ENCODE measurements around the gene TPPP3. TPM values are rescaled to one million over a fixed set of nuclear protein-coding genes. Genes with fewer than 3 reads are reported as not detected.
A peak's percentile ranks its signal among the peaks of the same experiment; 100 is the strongest.

The TPPP3 gene
- total RNA-seq, 1 experiment from 2014 or later = 0.80 TPM

- peak overlapping the region; percentile 76 for H3K4me3 ChIP-seq (ENCODE audit: insufficient read depth, low read depth, low read length)
- DNase-seq = no peak
- H3K36me3 ChIP-seq (replicated peaks; ENCODE audit: control insufficient read depth, insufficient read depth, low read length) = no peaks in the 10 kb centered on the region; the same call in 1 of the 2 replicates
- peaks cover 22% of the 10 kb centered on the region for H3K27me3 ChIP-seq (ENCODE audit: control insufficient read depth, insufficient read depth, low read length)
Measured at GRCh38 chr16:67430504-67430976, 37.2 kb upstream of the TPPP3 start.

DNA sequence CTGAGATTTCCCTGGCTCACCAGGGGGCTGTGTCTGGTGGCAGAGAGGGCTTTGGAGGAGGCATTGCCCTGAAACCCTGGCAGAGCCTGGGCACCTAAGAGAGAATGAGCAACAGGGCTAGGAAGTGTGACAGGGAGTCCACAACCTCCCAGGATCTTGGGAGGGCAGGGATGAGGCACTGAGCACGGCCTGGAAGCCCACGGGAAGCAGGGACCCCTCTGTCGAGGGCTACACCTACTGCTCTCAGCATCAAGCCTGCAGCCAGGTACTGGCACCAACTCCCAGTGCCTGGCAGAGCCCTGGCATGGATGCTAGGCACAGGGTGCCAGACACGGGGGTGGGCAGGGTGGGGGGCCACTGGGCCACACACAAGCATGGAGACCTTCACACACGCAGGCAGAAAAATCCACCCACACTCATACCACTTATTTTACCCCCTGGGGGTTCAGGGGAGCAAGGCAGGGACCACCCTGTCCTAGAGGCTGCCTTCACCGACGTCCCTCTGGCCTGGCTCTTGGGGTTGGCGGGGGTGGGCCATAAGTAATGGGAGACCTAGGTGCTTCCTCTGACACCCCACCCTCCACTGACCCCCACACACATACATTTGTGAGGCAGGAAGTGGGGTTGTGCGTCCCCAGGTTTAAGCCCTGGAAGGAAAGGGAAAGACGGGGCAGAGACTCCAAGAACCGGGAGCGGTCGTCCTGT lies 36.7 kb upstream of the TPPP3 start:
- Histone ChIP-seq H3K4me3 (ENCODE audit: insufficient read depth, low read depth, low read length) (peak overlapping the region; percentile 76), H3K27me3 (ENCODE audit: control insufficient read depth, insufficient read depth, low read length) (peaks cover 22% of the 10 kb centered on the region), H3K36me3 (replicated peaks; ENCODE audit: control insufficient read depth, insufficient read depth, low read length) (no peaks in the 10 kb centered on the region; the same call in 1 of the 2 replicates)
- DNase-seq = no peak

DNA sequence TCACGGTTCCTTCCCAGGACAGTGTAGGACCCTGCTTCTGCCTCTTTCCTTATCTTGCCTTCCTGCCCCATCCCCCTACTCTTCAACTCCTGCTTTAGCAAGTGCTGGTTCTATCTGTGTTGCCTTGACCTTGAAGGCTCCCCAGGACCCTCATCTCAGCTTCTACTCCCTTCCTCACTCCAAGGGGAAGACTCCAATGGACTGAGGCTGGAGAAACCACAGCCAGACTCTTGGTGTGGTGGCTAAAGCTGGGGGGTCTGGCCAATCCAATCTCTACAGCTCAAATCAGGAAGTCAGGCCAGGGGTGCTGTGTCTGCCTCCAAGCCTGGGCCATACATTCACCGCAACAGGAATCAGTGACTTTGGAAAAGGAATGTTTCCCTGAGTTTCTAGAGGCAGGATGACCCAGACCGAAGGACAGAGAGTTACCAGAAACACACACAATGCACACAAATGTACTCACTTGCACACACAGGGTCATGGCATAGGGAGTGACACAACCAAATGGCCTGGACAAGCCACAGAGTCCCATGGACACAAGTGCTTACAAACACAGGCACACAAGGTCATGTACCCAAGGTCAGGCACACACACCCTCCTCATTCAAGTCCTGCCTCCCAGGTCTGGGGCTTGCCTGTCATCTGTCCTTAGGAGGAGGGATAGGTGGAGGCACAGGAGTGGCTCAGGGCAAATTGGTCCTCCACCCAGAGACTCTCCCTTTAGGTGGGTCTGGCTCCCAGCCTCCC lies 35.9 kb upstream of the TPPP3 start:
- Histone ChIP-seq H3K27me3 (ENCODE audit: control insufficient read depth, insufficient read depth, low read length) (peaks cover 22% of the 10 kb centered on the region), H3K36me3 (replicated peaks; ENCODE audit: control insufficient read depth, insufficient read depth, low read length) (no peaks in the 10 kb centered on the region; the same call in 1 of the 2 replicates), H3K4me3 (ENCODE audit: insufficient read depth, low read depth, low read length) (no peak overlapping the region)
- DNase-seq = no peak

- peaks cover 22% of the 10 kb centered on the region for H3K27me3 ChIP-seq (ENCODE audit: control insufficient read depth, insufficient read depth, low read length)
- no peak overlapping the region for H3K4me3 ChIP-seq (ENCODE audit: insufficient read depth, low read depth, low read length)
- H3K36me3 ChIP-seq (replicated peaks; ENCODE audit: control insufficient read depth, insufficient read depth, low read length) = no peaks in the 10 kb centered on the region; the same call in 1 of the 2 replicates
- DNase-seq = peak; percentile 93
Measured at GRCh38 chr16:67428146-67428731, 34.9 kb upstream of the TPPP3 start.

GRCh38 chr16:67426950-67427349 lies 33.7 kb upstream of the TPPP3 start:
- no peaks in the 10 kb centered on the region; the same call in 1 of the 2 replicates for H3K36me3 ChIP-seq (replicated peaks; ENCODE audit: control insufficient read depth, insufficient read depth, low read length)
- no peak for DNase-seq
- H3K27me3 ChIP-seq (ENCODE audit: control insufficient read depth, insufficient read depth, low read length) = peaks cover 22% of the 10 kb centered on the region
- no peak overlapping the region for H3K4me3 ChIP-seq (ENCODE audit: insufficient read depth, low read depth, low read length)

DNA sequence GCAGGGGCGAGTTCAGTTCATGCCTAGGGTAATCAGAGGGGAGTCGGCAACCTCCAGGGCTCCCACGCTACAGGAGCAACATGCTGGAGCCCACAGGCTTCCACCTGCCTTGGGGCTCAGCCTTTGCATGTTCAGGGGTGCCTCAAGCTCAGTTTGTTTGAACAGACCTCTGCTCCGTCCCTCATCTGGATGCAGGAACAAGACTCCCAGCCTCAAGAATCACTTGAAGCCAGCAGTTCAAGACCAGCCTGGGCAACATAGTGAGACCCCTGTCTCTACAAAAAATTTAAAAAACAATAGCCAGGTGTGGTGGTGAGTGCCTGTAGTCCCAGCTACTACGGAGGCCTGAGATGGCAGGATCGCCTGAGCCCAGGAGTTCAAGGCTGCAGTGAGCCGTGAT lies 32.7 kb upstream of the TPPP3 start:
- Histone ChIP-seq H3K27me3 (ENCODE audit: control insufficient read depth, insufficient read depth, low read length) (peaks cover 18% of the 10 kb centered on the region), H3K4me3 (ENCODE audit: insufficient read depth, low read depth, low read length) (no peak overlapping the region), H3K36me3 (replicated peaks; ENCODE audit: control insufficient read depth, insufficient read depth, low read length) (no peaks in the 10 kb centered on the region; the same call in 1 of the 2 replicates)
- DNase-seq = no peak

- peaks cover 17% of the 10 kb centered on the region for H3K27me3 ChIP-seq (ENCODE audit: control insufficient read depth, insufficient read depth, low read length)
- DNase-seq = no peak
- H3K4me3 ChIP-seq (ENCODE audit: insufficient read depth, low read depth, low read length) = no peak overlapping the region
- no peaks in the 10 kb centered on the region; the same call in 1 of the 2 replicates for H3K36me3 ChIP-seq (replicated peaks; ENCODE audit: control insufficient read depth, insufficient read depth, low read length)
Measured at GRCh38 chr16:67425580-67425979, 32.3 kb upstream of the TPPP3 start.

- Histone ChIP-seq H3K36me3 (replicated peaks; ENCODE audit: control insufficient read depth, insufficient read depth, low read length) (no peaks in the 10 kb centered on the region; the same call in 1 of the 2 replicates), H3K4me3 (ENCODE audit: insufficient read depth, low read depth, low read length) (no peak overlapping the region), H3K27me3 (ENCODE audit: control insufficient read depth, insufficient read depth, low read length) (peaks cover 12% of the 10 kb centered on the region)
- no peak for DNase-seq
Measured at GRCh38 chr16:67425061-67425460, 31.8 kb upstream of the TPPP3 start.

- peaks cover 5% of the 10 kb centered on the region for H3K27me3 ChIP-seq (ENCODE audit: control insufficient read depth, insufficient read depth, low read length)
- no peak overlapping the region for H3K4me3 ChIP-seq (ENCODE audit: insufficient read depth, low read depth, low read length)
- no peak for DNase-seq
- H3K36me3 ChIP-seq (replicated peaks; ENCODE audit: control insufficient read depth, insufficient read depth, low read length) = no peaks in the 10 kb centered on the region; the same call in 1 of the 2 replicates
Measured at GRCh38 chr16:67424261-67424615, 30.9 kb upstream of the TPPP3 start.

DNA sequence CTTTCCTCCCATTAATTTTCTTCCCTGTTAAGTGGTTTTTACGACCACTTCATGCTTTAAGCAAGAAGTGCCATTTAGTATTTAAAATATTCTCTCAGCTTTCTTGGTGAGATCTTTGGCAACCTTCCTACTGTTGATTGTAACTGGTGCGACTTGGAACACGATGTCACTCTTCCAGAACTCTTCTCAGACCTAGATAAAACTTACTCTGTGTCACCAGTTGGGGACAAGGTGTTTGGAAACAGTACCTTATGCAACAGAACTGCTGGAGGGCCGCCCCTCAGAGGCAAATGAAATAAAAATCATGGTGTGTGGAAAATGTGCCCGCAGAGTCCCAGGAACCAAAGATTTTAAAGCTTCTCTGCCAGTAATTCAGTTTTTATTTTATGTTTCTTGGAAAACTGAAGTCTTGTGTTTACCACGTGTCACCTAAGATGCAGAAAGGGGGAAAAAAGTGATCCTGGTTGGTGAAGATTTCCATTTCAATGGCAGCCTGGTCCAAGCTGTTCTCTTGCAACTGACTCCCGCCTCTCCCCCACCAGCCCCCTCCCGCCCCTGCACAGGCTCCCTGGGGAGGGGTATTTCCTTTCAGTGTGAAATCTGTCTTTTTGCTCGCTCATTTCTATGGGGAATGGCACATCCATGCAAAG lies 30.4 kb upstream of the TPPP3 start:
- no peaks in the 10 kb centered on the region; the same call in 1 of the 2 replicates for H3K36me3 ChIP-seq (replicated peaks; ENCODE audit: control insufficient read depth, insufficient read depth, low read length)
- H3K4me3 ChIP-seq (ENCODE audit: insufficient read depth, low read depth, low read length) = no peak overlapping the region
- DNase-seq = peak; percentile 83
- peaks cover 3% of the 10 kb centered on the region for H3K27me3 ChIP-seq (ENCODE audit: control insufficient read depth, insufficient read depth, low read length)

DNA sequence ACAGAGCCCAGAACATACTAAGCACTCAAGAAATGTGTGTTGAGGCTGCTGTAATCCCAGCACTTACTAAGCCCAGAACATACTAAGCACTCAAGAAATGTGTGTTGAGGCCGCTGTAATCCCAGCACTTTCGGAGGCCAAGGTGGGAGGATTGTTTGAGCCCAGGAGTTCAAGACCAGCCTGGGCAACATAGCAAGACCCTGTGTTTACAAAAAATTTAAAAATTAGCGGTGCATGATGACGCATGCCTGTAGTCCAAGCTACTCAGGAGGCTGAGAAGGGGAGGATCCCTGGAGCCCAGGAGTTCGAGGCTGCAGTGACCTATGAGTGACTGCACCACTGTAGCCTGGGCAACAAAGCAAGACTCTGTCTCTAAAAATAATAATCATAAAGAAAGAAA lies 29.7 kb upstream of the TPPP3 start:
- H3K4me3 ChIP-seq (ENCODE audit: insufficient read depth, low read depth, low read length) = no peak overlapping the region
- DNase-seq = no peak
- H3K27me3 ChIP-seq (ENCODE audit: control insufficient read depth, insufficient read depth, low read length) = no peaks in the 10 kb centered on the region; the same call in 1 of the 2 replicates
- no peaks in the 10 kb centered on the region for H3K36me3 ChIP-seq (replicated peaks; ENCODE audit: control insufficient read depth, insufficient read depth, low read length)

DNA sequence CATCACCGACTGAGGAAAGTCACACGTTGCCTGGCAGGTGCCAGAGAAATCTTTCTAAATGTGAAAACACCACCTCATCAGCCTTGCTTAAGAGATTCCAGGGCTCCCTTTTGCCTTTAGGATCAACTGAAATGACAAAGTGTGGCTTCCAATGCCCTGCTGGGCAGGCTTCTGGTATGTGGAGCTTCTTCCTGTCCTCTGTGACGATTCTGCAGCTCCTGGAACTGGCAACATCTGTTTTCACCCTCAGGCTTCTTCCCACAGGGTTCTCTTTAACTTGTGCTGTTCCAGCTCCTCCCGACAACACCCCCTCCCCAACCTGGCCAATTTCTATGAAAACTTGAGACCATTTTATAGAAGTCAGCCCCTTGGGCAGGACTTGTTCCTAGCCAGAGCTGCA lies 27.7 kb upstream of the TPPP3 start:
- DNase-seq = no peak
- Histone ChIP-seq H3K36me3 (replicated peaks; ENCODE audit: control insufficient read depth, insufficient read depth, low read length) (no peaks in the 10 kb centered on the region), H3K4me3 (ENCODE audit: insufficient read depth, low read depth, low read length) (no peak overlapping the region), H3K27me3 (ENCODE audit: control insufficient read depth, insufficient read depth, low read length) (no peaks in the 10 kb centered on the region)

- no peaks in the 10 kb centered on the region for H3K27me3 ChIP-seq (ENCODE audit: control insufficient read depth, insufficient read depth, low read length)
- no peak overlapping the region for H3K4me3 ChIP-seq (ENCODE audit: insufficient read depth, low read depth, low read length)
- no peaks in the 10 kb centered on the region for H3K36me3 ChIP-seq (replicated peaks; ENCODE audit: control insufficient read depth, insufficient read depth, low read length)
- no peak for DNase-seq
Measured at GRCh38 chr16:67419931-67420330, 26.6 kb upstream of the TPPP3 start.

- H3K27me3 ChIP-seq (ENCODE audit: control insufficient read depth, insufficient read depth, low read length) = no peaks in the 10 kb centered on the region
- H3K4me3 ChIP-seq (ENCODE audit: insufficient read depth, low read depth, low read length) = no peak overlapping the region
- H3K36me3 ChIP-seq (replicated peaks; ENCODE audit: control insufficient read depth, insufficient read depth, low read length) = no peaks in the 10 kb centered on the region
- DNase-seq = no peak
Measured at GRCh38 chr16:67419502-67419901, 26.2 kb upstream of the TPPP3 start.

All from H7 (cell line).